ENCODE data around the gene CAPN9.

Gene CAPN9

DNA sequence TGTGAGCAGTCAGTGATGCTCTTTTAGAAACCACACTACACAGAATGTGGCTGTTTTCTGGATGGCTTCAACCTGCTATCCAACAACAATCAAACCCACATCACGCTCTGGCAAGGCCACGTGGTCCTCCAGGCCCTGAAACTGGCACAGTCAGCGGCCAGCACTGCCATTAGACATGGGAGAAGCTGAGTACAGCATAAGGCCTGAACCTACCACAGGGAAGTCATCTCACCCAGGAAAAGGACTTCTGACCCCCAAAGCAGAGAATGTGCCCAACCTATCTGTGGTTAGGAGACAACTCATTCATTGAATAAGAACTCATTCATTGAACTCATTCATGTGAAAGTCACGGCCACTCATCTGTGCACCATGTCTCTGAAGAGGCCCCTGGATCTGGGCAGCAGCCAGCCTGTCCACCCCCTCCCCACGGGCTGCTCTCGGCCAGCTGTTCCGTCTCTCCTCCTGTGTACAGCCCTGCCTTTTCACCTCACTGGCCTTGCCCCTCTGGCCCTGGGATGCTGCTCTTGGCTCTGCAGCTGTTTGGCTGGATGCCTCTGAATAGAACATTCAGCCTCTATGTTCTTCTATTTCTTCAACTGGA is 80.0 kb downstream of the CAPN9 start:
- Histone ChIP-seq H3K4me3 (ENCODE audit: low read depth, low read length) (no peak overlapping the region), H3K4me1 (ENCODE audit: control insufficient read depth, insufficient read depth, low read length) (no peaks in the 10 kb centered on the region), H3K27me3 (ENCODE audit: control insufficient read depth, insufficient read depth, low read length) (no peaks in the 10 kb centered on the region), H3K9ac (ENCODE audit: low read depth, low read length) (no peak overlapping the region), H3K9me3 (ENCODE audit: control insufficient read depth, insufficient read depth, low read length) (no peaks in the 10 kb centered on the region), H3K36me3 (ENCODE audit: control insufficient read depth, insufficient read depth, low read length) (no peaks in the 10 kb centered on the region)

DNA sequence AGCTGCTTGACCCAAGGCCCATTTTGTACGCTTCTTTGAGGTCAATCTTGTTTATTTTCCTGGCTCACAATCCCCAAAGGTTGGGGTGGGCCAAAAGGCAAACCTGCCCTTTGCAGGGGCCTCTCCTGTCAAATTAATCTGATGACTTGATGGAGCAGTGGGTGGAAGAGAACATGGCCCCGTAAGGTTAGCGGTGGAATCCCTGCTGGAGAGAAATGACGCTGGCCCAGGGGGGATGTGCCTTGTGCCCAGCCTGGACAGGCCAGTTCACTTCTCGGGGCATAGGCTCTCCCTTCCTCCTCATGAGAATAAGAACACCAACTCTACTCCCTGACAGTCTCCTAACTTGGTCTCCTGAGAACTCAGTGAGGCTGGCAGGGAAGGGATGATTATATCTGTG is 80.6 kb downstream of the CAPN9 start:
- Histone ChIP-seq H3K4me3 (ENCODE audit: low read depth, low read length) (no peak overlapping the region), H3K27me3 (ENCODE audit: control insufficient read depth, insufficient read depth, low read length) (no peaks in the 10 kb centered on the region), H3K9me3 (ENCODE audit: control insufficient read depth, insufficient read depth, low read length) (no peaks in the 10 kb centered on the region), H3K36me3 (ENCODE audit: control insufficient read depth, insufficient read depth, low read length) (no peaks in the 10 kb centered on the region), H3K9ac (ENCODE audit: low read depth, low read length) (no peak overlapping the region), H3K4me1 (ENCODE audit: control insufficient read depth, insufficient read depth, low read length) (no peaks in the 10 kb centered on the region)

DNA sequence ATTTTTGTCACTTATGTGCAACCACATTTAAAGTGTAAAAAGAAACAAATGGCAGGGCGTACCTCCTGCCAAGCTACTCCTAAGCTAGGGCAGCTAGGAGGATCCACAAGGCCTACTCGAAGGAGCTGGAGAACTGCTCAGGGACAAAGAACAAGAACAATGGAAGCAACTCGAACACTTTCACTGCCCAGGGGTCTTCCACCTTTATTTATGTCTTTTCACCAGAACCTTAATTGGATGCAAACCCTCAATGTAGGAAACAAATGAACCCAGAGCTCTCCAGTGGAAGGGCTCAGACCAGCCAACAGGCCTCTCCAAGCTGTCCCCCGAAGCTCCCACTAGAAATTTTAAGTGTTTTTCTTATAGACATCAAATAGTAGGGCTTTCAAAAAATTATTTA is 81.2 kb downstream of the CAPN9 start:
- Histone ChIP-seq H3K4me1 (ENCODE audit: control insufficient read depth, insufficient read depth, low read length) (no peaks in the 10 kb centered on the region), H3K9me3 (ENCODE audit: control insufficient read depth, insufficient read depth, low read length) (no peaks in the 10 kb centered on the region), H3K9ac (ENCODE audit: low read depth, low read length) (no peak overlapping the region), H3K36me3 (ENCODE audit: control insufficient read depth, insufficient read depth, low read length) (no peaks in the 10 kb centered on the region), H3K27me3 (ENCODE audit: control insufficient read depth, insufficient read depth, low read length) (no peaks in the 10 kb centered on the region), H3K4me3 (ENCODE audit: low read depth, low read length) (no peak overlapping the region)

DNA sequence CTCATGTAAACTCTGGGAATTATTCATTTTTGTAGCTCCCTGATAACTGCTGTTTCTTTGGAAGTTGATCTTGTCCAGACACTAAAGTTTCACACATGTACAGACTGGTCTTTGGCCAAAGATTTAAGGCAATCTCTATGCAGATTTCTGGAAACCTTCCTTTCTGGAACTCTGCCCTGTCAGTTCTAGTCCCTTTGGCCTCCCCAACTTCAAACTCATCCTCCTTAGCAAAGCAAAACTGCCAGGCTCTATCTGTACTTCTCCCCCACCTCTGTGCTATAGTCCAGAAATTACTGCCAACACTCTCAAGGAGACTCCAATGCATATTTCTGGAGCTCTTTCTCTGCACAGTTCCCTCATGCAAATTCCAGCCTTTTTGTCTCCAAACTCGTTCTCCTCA is 84.6 kb downstream of the CAPN9 start:
- no peak overlapping the region for H3K9ac ChIP-seq (ENCODE audit: low read depth, low read length)
- H3K27me3 ChIP-seq (ENCODE audit: control insufficient read depth, insufficient read depth, low read length) = no peaks in the 10 kb centered on the region
- H3K4me1 ChIP-seq (ENCODE audit: control insufficient read depth, insufficient read depth, low read length) = no peaks in the 10 kb centered on the region
- no peaks in the 10 kb centered on the region for H3K36me3 ChIP-seq (ENCODE audit: control insufficient read depth, insufficient read depth, low read length)
- no peaks in the 10 kb centered on the region for H3K9me3 ChIP-seq (ENCODE audit: control insufficient read depth, insufficient read depth, low read length)
- H3K4me3 ChIP-seq (ENCODE audit: low read depth, low read length) = no peak overlapping the region

DNA sequence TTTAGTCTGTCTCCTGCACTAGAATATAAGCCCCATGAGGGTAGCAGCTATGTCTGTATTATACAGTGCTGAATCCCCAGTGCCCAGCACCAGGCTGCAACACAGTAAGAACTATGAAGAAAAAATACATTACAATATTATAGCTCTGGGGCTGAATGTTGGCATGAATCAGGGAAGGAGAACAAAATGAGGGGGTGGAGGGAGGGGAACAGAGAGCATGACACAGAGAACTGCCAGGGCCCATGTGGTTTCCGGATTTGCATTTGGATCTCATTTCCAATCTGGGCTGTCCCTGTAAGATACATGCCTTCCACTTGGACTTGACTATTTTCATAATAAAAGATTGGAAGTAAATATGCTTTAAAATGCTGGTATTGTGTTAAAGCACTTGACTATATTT is 85.3 kb downstream of the CAPN9 start:
- Histone ChIP-seq H3K4me3 (ENCODE audit: low read depth, low read length) (no peak overlapping the region), H3K9ac (ENCODE audit: low read depth, low read length) (no peak overlapping the region), H3K9me3 (ENCODE audit: control insufficient read depth, insufficient read depth, low read length) (no peaks in the 10 kb centered on the region), H3K36me3 (ENCODE audit: control insufficient read depth, insufficient read depth, low read length) (no peaks in the 10 kb centered on the region), H3K27me3 (ENCODE audit: control insufficient read depth, insufficient read depth, low read length) (no peaks in the 10 kb centered on the region), H3K4me1 (ENCODE audit: control insufficient read depth, insufficient read depth, low read length) (no peaks in the 10 kb centered on the region)

DNA sequence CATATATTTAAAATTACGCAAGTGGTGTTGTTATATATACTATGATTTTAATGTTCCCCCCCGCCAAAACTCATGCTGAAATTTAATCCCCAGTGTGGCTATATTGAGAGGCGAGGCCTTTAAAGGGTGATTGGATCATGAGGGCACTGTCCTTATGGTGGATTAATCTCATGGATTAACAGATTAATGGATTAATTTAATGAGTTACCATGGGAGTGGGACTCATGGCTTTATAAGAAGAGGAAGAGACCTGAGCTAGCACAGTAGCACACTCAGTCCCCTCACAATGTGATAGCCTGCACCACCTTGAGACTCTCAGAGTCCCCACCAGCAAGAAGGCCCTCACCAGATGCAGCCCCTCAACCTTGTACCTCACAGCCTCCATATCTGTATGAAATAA is 86.3 kb downstream of the CAPN9 start:
- Histone ChIP-seq H3K27me3 (ENCODE audit: control insufficient read depth, insufficient read depth, low read length) (no peaks in the 10 kb centered on the region), H3K4me1 (ENCODE audit: control insufficient read depth, insufficient read depth, low read length) (no peaks in the 10 kb centered on the region), H3K36me3 (ENCODE audit: control insufficient read depth, insufficient read depth, low read length) (no peaks in the 10 kb centered on the region), H3K4me3 (ENCODE audit: low read depth, low read length) (no peak overlapping the region), H3K9ac (ENCODE audit: low read depth, low read length) (no peak overlapping the region), H3K9me3 (ENCODE audit: control insufficient read depth, insufficient read depth, low read length) (no peaks in the 10 kb centered on the region)

DNA sequence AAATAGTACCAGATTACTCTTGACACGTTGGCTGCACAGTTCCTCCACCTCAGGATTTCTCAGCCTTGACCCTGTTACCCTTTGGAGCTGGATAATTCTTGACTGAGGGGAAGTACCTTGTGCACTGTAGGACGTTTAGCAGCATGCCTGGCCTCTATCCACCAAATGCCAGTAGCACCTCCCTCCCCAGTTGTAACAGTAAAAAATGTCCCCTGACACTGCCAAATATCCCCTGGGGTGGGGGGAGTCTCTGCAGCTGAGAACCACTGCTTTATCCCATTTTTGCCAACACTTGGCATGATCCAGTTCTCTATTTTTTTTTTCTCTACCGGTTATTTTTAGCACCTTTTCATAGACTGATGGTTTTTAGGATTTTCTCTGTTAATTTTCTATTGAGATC is 87.1 kb downstream of the CAPN9 start:
- H3K4me1 ChIP-seq (ENCODE audit: control insufficient read depth, insufficient read depth, low read length) = no peaks in the 10 kb centered on the region
- H3K36me3 ChIP-seq (ENCODE audit: control insufficient read depth, insufficient read depth, low read length) = no peaks in the 10 kb centered on the region
- H3K4me3 ChIP-seq (ENCODE audit: low read depth, low read length) = no peak overlapping the region
- H3K9ac ChIP-seq (ENCODE audit: low read depth, low read length) = no peak overlapping the region
- H3K27me3 ChIP-seq (ENCODE audit: control insufficient read depth, insufficient read depth, low read length) = no peaks in the 10 kb centered on the region
- no peaks in the 10 kb centered on the region for H3K9me3 ChIP-seq (ENCODE audit: control insufficient read depth, insufficient read depth, low read length)

DNA sequence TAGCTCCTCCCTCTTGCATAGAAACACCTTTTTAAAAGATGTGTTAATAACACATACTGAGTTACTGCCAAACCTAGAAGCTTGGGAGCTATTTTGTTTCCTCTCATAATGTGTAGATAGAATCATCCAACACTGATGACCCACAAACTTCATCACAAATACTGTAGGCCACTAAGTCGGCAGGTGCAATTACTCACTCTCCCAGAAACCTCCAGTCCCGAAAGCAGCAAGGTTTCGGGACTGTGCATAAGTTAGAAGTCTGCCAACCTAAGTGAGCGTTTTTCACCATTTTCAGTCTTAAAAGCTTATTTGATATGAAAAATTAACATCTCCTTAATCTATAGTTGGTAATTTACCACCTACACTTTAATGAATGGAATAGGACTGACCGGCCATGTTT is 89.2 kb downstream of the CAPN9 start:
- Histone ChIP-seq H3K4me1 (ENCODE audit: control insufficient read depth, insufficient read depth, low read length) (no peaks in the 10 kb centered on the region), H3K27me3 (ENCODE audit: control insufficient read depth, insufficient read depth, low read length) (no peaks in the 10 kb centered on the region), H3K4me3 (ENCODE audit: low read depth, low read length) (no peak overlapping the region), H3K9ac (ENCODE audit: low read depth, low read length) (no peak overlapping the region), H3K9me3 (ENCODE audit: control insufficient read depth, insufficient read depth, low read length) (no peaks in the 10 kb centered on the region), H3K36me3 (ENCODE audit: control insufficient read depth, insufficient read depth, low read length) (no peaks in the 10 kb centered on the region)

DNA sequence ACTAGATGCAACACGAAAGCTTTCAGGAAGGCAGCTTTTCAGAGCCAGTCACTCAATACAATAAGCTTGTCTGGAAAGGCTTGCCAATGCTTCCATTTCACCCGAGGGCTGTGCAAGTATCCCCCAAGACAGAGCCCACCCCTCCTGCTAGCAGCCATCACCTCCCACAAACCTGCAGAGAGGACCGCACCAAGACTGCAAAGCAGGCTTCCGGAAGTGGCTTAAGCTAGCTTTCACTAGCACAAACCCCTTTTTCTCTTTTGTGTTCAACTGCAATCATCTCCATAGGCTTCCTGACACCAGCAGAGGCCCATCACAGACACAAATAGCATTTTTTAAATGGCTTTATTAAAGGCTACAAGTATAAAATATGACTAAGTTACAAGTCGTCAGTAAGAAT is 89.6 kb downstream of the CAPN9 start:
- H3K36me3 ChIP-seq (ENCODE audit: control insufficient read depth, insufficient read depth, low read length) = no peaks in the 10 kb centered on the region
- H3K9ac ChIP-seq (ENCODE audit: low read depth, low read length) = no peak overlapping the region
- no peaks in the 10 kb centered on the region for H3K9me3 ChIP-seq (ENCODE audit: control insufficient read depth, insufficient read depth, low read length)
- H3K4me3 ChIP-seq (ENCODE audit: low read depth, low read length) = no peak overlapping the region
- no peaks in the 10 kb centered on the region for H3K27me3 ChIP-seq (ENCODE audit: control insufficient read depth, insufficient read depth, low read length)
- no peaks in the 10 kb centered on the region for H3K4me1 ChIP-seq (ENCODE audit: control insufficient read depth, insufficient read depth, low read length)

DNA sequence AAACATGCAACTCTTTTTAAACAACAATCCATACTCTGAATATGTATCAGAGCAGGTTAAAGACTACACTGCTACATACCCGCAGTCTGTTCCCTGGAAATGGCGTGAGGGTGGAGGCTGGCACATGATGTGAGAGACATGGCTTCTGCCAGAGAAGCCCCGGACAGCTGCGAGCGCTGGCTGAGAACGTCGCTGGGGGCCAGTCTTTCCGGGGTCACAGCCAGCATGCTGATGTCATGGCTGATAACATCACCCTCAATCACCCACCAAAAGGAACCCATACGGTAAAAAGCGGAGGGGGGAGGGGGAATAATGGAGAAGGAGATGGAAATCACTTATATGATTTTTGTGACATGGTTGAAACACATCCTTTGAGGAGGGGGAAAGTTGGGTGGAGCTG is 92.0 kb downstream of the CAPN9 start:
- no peak overlapping the region for H3K9ac ChIP-seq (ENCODE audit: low read depth, low read length)
- no peaks in the 10 kb centered on the region for H3K36me3 ChIP-seq (ENCODE audit: control insufficient read depth, insufficient read depth, low read length)
- no peaks in the 10 kb centered on the region for H3K4me1 ChIP-seq (ENCODE audit: control insufficient read depth, insufficient read depth, low read length)

DNA sequence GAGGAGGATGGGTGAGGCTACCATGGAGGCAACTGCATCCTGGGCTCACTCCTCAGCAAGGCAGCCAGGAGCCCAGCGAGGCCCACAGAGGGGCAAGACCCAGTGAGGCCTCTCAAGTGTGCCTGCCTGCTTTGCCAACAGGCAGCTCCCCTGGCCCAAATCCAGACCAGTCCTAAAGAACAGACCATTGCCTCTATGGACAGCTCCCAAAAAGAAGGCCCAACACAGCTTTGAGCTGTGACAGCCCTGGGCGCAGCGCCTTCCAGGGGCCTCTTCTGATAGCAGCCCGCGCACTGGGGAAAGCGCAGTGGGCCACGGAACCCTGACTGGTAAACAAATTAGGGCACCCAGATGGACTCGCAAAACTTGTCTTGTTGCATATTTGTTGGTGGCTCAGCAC is 95.6 kb downstream of the CAPN9 start:
- no peaks in the 10 kb centered on the region for H3K27me3 ChIP-seq (ENCODE audit: control insufficient read depth, insufficient read depth, low read length)
- H3K4me1 ChIP-seq (ENCODE audit: control insufficient read depth, insufficient read depth, low read length) = no peaks in the 10 kb centered on the region
- no peaks in the 10 kb centered on the region for H3K36me3 ChIP-seq (ENCODE audit: control insufficient read depth, insufficient read depth, low read length)
- no peaks in the 10 kb centered on the region for H3K9me3 ChIP-seq (ENCODE audit: control insufficient read depth, insufficient read depth, low read length)
- H3K4me3 ChIP-seq (ENCODE audit: low read depth, low read length) = no peak overlapping the region
- H3K9ac ChIP-seq (ENCODE audit: low read depth, low read length) = no peak overlapping the region

More for the DNA sequence above, 92.0 kb downstream of the CAPN9 start:
- no peaks in the 10 kb centered on the region for H3K9me3 ChIP-seq (ENCODE audit: control insufficient read depth, insufficient read depth, low read length)
- no peak overlapping the region for H3K4me3 ChIP-seq (ENCODE audit: low read depth, low read length)
- no peaks in the 10 kb centered on the region for H3K27me3 ChIP-seq (ENCODE audit: control insufficient read depth, insufficient read depth, low read length)

DNA sequence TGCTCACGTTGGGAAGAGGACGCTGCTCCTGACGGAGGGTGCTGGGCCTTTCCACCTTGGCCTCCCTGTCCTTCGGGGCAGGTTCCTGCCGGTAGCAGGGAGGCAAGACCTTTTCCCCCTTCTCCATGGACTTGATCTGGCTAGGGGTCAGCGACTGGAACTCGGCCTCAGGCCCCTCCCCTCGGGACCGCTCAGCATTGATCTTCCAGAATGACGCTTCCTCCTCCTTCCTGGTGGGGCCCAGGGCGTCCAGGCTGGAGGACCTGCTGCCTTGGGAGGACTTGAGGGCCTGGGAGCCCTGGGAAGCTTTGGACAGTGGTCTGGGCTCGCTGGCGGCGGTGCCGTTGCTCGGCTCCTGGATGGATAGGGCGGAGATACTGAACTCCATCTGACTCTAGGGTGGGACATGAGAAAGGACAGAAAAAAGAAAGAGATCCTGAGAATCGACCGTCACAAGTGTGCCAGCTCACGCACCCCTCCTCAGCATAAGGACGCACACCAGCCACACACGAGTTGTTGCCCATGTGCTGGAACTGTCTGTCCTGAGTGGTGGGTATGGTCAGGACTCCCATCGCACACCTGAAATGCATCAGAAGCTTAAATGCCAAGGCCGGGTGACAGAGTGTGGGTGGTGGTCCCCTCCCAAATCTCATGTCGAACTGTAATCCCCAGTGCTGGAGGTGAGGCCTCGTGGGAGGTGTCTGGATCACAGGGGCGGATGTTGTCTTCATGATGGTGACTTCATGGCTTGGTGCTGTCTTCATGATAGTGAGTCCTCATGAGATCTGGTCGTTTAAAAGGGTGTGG is 96.5 kb downstream of the CAPN9 start:
- Histone ChIP-seq H3K36me3 (ENCODE audit: control insufficient read depth, insufficient read depth, low read length) (no peaks in the 10 kb centered on the region), H3K9me3 (ENCODE audit: control insufficient read depth, insufficient read depth, low read length) (no peaks in the 10 kb centered on the region), H3K9ac (ENCODE audit: low read depth, low read length) (no peak overlapping the region), H3K27me3 (ENCODE audit: control insufficient read depth, insufficient read depth, low read length) (no peaks in the 10 kb centered on the region), H3K4me3 (ENCODE audit: low read depth, low read length) (no peak overlapping the region), H3K4me1 (ENCODE audit: control insufficient read depth, insufficient read depth, low read length) (no peaks in the 10 kb centered on the region)

Measured in iPS-15b (cell line).